K562 (cell line): ENCODE measurements around the gene ARID5B.

ENCODE experiments used
- CBFA2T2 ChIP-seq: fragments of 450-650 bp; conservative IDR thresholded peaks from 2 replicates; pipeline ENCODE4 v1.6.1; 2017; ENCODE audit warnings: mild to moderate bottlenecking
- COPS2 ChIP-seq: fragments of 450-650 bp; conservative IDR thresholded peaks from 2 replicates; pipeline ENCODE4 v1.6.1; 2016; ENCODE audit warnings: mild to moderate bottlenecking, moderate library complexity
- CTCF ChIP-seq, 3 experiments: IDR thresholded peaks in 2 of 3; conservative IDR thresholded peaks in 1 of 3; 2 replicates each; pipeline ENCODE4 v1.5.1; 2011 to 2012; ENCODE audit warnings: low read length in 3 of 3, mild to moderate bottlenecking in 3 of 3, control low read depth in 2 of 3, improper control_type of control experiment in 1 of 3, inconsistent platforms in 1 of 3, low read depth in 1 of 3, mixed read lengths in 1 of 3, moderate library complexity in 1 of 3; ENCODE audit not compliant: insufficient read depth in 2 of 3
- GABPB1 ChIP-seq: sonication (generic); formaldehyde crosslinking; IDR thresholded peaks from 2 replicates; pipeline ENCODE4 v1.8.0; 2022; ENCODE audit warnings: mild to moderate bottlenecking, missing genetic modification reagents
- HNRNPH1 ChIP-seq: fragments of 200-400 bp; formaldehyde crosslinking; optimal IDR thresholded peaks from 2 replicates; pipeline ENCODE3; 2017; ENCODE audit warnings: low read depth, mild to moderate bottlenecking, low read length, moderate library complexity
- IRF1 ChIP-seq: sonication (generic); formaldehyde crosslinking; IDR thresholded peaks from 2 replicates; pipeline ENCODE4 v1.8.0; 2022; ENCODE audit warnings: missing genetic modification reagents, mild to moderate bottlenecking, borderline replicate concordance
- JUN ChIP-seq, 2 experiments: sonication (generic) in 1 of 2; formaldehyde crosslinking in 1 of 2; IDR thresholded peaks; 2 replicates each; pipeline versions ENCODE4 v1.6.1 to v1.8.0; 2012 to 2022; ENCODE audit warnings: borderline replicate concordance in 2 of 2, mild to moderate bottlenecking in 2 of 2, improper control_type of control experiment in 1 of 2, low read depth in 1 of 2, low read length in 1 of 2, missing genetic modification reagents in 1 of 2
- MAFF ChIP-seq: IDR thresholded peaks from 2 replicates; pipeline ENCODE4 v1.6.1; 2012; ENCODE audit warnings: low read length, improper control_type of control experiment
- MXI1 ChIP-seq: IDR thresholded peaks from 2 replicates; pipeline ENCODE4 v1.6.1; 2011; ENCODE audit warnings: low read depth, mild to moderate bottlenecking, improper control_type of control experiment, low read length
- POLR2AphosphoS5 ChIP-seq: IDR thresholded peaks from 2 replicates; pipeline ENCODE4 v1.6.1; 2011; ENCODE audit warnings: mild to moderate bottlenecking, low read depth, low read length, moderate library complexity; ENCODE audit not compliant: control insufficient read depth, insufficient read depth
- RAD51 ChIP-seq: fragments of 450-650 bp; IDR thresholded peaks from 2 replicates; pipeline ENCODE4 v1.7.1; 2016; ENCODE audit warnings: low read depth, mild to moderate bottlenecking, borderline replicate concordance
- ZNF12 ChIP-seq: sonication (generic); formaldehyde crosslinking; IDR thresholded peaks from 2 replicates; pipeline ENCODE4 v1.4.0; 2020; ENCODE audit warnings: mild to moderate bottlenecking, missing genetic modification reagents
- ZNF232 ChIP-seq: sonication (generic); formaldehyde crosslinking; IDR thresholded peaks from 2 replicates; pipeline ENCODE4 v1.8.0; 2022; ENCODE audit warnings: mild to moderate bottlenecking, missing genetic modification reagents
- TF ChIP-seq, protein P1 (sequence below), 2 experiments: fragments of 450-650 bp in 1 of 2; sonication (generic) in 1 of 2; formaldehyde crosslinking in 1 of 2; IDR thresholded peaks; 2 replicates each; pipeline versions ENCODE4 v1.7.1 to v1.9.0; 2016 to 2022; ENCODE audit warnings: inconsistent platforms in 1 of 2, mild to moderate bottlenecking in 1 of 2, missing genetic modification reagents in 1 of 2

DNA sequence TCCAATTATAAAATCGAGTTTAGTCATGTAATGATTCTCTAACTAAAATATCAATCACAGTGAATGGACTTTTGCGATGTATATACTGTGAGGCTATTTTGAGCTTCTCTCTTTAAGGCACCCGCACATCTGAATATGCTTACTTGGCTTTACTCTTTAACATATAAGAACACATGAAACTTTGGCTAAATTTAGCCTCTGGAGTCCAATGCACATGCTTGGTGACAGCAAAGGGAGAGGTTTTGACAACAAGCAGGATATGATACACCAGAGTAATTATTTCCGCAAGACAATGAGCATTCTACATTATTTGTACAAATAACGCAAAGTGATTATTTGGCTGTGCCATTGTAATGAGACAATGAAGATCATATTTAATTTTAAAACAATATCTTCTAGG, 72.4 kb downstream of the ARID5B start:
- TF ChIP-seq ZNF12 (CRISPR knock-in tag) (no peak), GABPB1 (no peak), COPS2 (no peak), ZNF232 (CRISPR knock-in tag) (no peak), CBFA2T2 (no peak), JUN (IDR thresholded peaks at IDR 0.05; ENCODE audit: borderline replicate concordance, low read depth, low read length) (no peak), JUN (CRISPR knock-in tag; IDR thresholded peaks at IDR 0.05; ENCODE audit: borderline replicate concordance) (no peak), MAFF (no peak), HNRNPH1 (no peak), CTCF (IDR thresholded peaks at IDR 0.05 in 2 of 3, conservative IDR thresholded peaks at IDR 0.05 in 1 of 3; ENCODE audit: insufficient read depth in 2 of 3, low read depth in 1 of 3, low read length in 3 of 3) (no peak), MXI1 (no peak), POLR2AphosphoS5 (no peak), RAD51 (no peak), IRF1 (CRISPR knock-in tag) (no peak)
- TF ChIP-seq, protein P1, sequence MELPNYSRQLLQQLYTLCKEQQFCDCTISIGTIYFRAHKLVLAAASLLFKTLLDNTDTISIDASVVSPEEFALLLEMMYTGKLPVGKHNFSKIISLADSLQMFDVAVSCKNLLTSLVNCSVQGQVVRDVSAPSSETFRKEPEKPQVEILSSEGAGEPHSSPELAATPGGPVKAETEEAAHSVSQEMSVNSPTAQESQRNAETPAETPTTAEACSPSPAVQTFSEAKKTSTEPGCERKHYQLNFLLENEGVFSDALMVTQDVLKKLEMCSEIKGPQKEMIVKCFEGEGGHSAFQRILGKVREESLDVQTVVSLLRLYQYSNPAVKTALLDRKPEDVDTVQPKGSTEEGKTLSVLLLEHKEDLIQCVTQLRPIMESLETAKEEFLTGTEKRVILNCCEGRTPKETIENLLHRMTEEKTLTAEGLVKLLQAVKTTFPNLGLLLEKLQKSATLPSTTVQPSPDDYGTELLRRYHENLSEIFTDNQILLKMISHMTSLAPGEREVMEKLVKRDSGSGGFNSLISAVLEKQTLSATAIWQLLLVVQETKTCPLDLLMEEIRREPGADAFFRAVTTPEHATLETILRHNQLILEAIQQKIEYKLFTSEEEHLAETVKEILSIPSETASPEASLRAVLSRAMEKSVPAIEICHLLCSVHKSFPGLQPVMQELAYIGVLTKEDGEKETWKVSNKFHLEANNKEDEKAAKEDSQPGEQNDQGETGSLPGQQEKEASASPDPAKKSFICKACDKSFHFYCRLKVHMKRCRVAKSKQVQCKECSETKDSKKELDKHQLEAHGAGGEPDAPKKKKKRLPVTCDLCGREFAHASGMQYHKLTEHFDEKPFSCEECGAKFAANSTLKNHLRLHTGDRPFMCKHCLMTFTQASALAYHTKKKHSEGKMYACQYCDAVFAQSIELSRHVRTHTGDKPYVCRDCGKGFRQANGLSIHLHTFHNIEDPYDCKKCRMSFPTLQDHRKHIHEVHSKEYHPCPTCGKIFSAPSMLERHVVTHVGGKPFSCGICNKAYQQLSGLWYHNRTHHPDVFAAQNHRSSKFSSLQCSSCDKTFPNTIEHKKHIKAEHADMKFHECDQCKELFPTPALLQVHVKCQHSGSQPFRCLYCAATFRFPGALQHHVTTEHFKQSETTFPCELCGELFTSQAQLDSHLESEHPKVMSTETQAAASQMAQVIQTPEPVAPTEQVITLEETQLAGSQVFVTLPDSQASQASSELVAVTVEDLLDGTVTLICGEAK (IDR thresholded peaks at IDR 0.05): no peak
- TF ChIP-seq, protein P1 (CRISPR knock-in tag; IDR thresholded peaks at IDR 0.05): no peak
